Mesendoderm (in vitro differentiated cells): ENCODE measurements around the gene RPL10A.

Source experiments
- DNase-seq: peaks from one replicate; pipeline ENCODE4 v3.0.0; 2013
- H2AK5ac ChIP-seq: 2 replicates; pipeline ENCODE4 v1.6.1; 2013; ENCODE audit warnings: low read length, inconsistent platforms
- H2BK120ac ChIP-seq: 2 replicates; pipeline ENCODE4 v1.6.1; 2013; ENCODE audit warnings: low read depth, mild to moderate bottlenecking, low read length, moderate library complexity, mixed read lengths
- H2BK15ac ChIP-seq: replicated peaks from 2 replicates; pipeline ENCODE4 v1.6.1; 2013; ENCODE audit warnings: low read depth, mild to moderate bottlenecking, moderate library complexity
- H2BK5ac ChIP-seq: 2 replicates; pipeline ENCODE4 v1.6.1; 2013; ENCODE audit warnings: low read length, inconsistent platforms
- H3K18ac ChIP-seq: 2 replicates; pipeline ENCODE4 v1.6.1; 2013; ENCODE audit warnings: mild to moderate bottlenecking, low read length, mixed read lengths
- H3K23ac ChIP-seq: one replicate; pipeline ENCODE4 v1.6.1; 2013; ENCODE audit warnings: low read length
- H3K27ac ChIP-seq: 2 replicates; pipeline ENCODE4 v1.5.1; 2013; ENCODE audit warnings: low read depth, mild to moderate bottlenecking, inconsistent platforms, low read length, moderate library complexity
- H3K27me3 ChIP-seq: 2 replicates; pipeline ENCODE4 v1.6.1; 2013; ENCODE audit warnings: low read length, control low read depth, mild to moderate bottlenecking, inconsistent platforms; ENCODE audit not compliant: insufficient read depth, poor library complexity
- H3K36me3 ChIP-seq: 2 replicates; pipeline ENCODE4 v1.6.1; 2013; ENCODE audit warnings: low read length, inconsistent platforms; ENCODE audit not compliant: control insufficient read depth, insufficient read depth
- H3K4ac ChIP-seq: one replicate; pipeline ENCODE4 v1.6.1; 2013; ENCODE audit warnings: low read depth, mild to moderate bottlenecking, low read length, moderate library complexity
- H3K4me1 ChIP-seq: 2 replicates; pipeline ENCODE4 v1.6.1; 2013; ENCODE audit warnings: low read depth, low read length, inconsistent platforms; ENCODE audit not compliant: control insufficient read depth
- H3K4me2 ChIP-seq: 2 replicates; pipeline ENCODE4 v1.6.1; 2013; ENCODE audit warnings: low read length
- H3K4me3 ChIP-seq: 2 replicates; pipeline ENCODE4 v1.5.1; 2013; ENCODE audit warnings: mild to moderate bottlenecking, low read length
- H3K56ac ChIP-seq: one replicate; pipeline ENCODE4 v1.6.1; 2013; ENCODE audit warnings: low read length
- H3K79me1 ChIP-seq: 2 replicates; pipeline ENCODE4 v1.6.1; 2013; ENCODE audit warnings: low read length, inconsistent platforms
- H3K79me2 ChIP-seq: 2 replicates; pipeline ENCODE4 v1.6.1; 2013; ENCODE audit warnings: mild to moderate bottlenecking, low read length; ENCODE audit not compliant: control insufficient read depth, insufficient read depth
- H3K9ac ChIP-seq: 2 replicates; pipeline ENCODE4 v1.6.1; 2013; ENCODE audit warnings: low read length, inconsistent platforms
- H4K5ac ChIP-seq: one replicate; pipeline ENCODE4 v1.6.1; 2013; ENCODE audit warnings: low read length
- H4K8ac ChIP-seq: one replicate; pipeline ENCODE4 v1.6.1; 2013; ENCODE audit warnings: low read depth, mild to moderate bottlenecking, control low read depth, low read length, moderate library complexity
- WGBS: extraction: QIAGEN DNeasy Blood & Tissue Kit; methylation state at CpG from one replicate; pipeline ENCODE4 v1.1.7; 2013; ENCODE audit warnings: low lambda C conversion rate, missing lambda C conversion rate; ENCODE audit not compliant: insufficient coverage; ENCODE audit errors: extremely low coverage; 5-methylcytosine and 5-hydroxymethylcytosine counted together

The RPL10A gene

GRCh38 chr6:35461270-35461669, 6.9 kb upstream of the RPL10A start:
- H3K27me3 ChIP-seq: no peaks in the 10 kb centered on the region
- H3K4me1 ChIP-seq: no peaks in the 10 kb centered on the region
- H3K56ac ChIP-seq: no peak overlapping the region
- H3K18ac ChIP-seq: no peak overlapping the region
- H3K4me2 ChIP-seq: no peak overlapping the region
- H2AK5ac ChIP-seq: no peak overlapping the region
- H3K9ac ChIP-seq: no peak overlapping the region
- no peaks in the 10 kb centered on the region for H3K79me2 ChIP-seq
- no peak overlapping the region for H3K27ac ChIP-seq
- no peak overlapping the region for H2BK120ac ChIP-seq
- no peak overlapping the region for H3K23ac ChIP-seq
- DNase-seq: no peak
- no peaks in the 10 kb centered on the region for H3K79me1 ChIP-seq
- no CpG with 5 or more reads among the region's 3 CpGs for WGBS
- no peak overlapping the region for H4K5ac ChIP-seq
- H3K4me3 ChIP-seq: no peak overlapping the region
- H2BK15ac ChIP-seq: no peak overlapping the region
- no peak overlapping the region for H3K4ac ChIP-seq
- H3K36me3 ChIP-seq: peaks cover 2% of the 10 kb centered on the region
- H4K8ac ChIP-seq: no peak overlapping the region
- H2BK5ac ChIP-seq: no peak overlapping the region

GRCh38 chr6:35463292-35463691, 4.9 kb upstream of the RPL10A start:
- H2BK120ac ChIP-seq: no peak overlapping the region
- H3K9ac ChIP-seq: no peak overlapping the region
- no peaks in the 10 kb centered on the region for H3K79me1 ChIP-seq
- H3K4ac ChIP-seq: no peak overlapping the region
- H2AK5ac ChIP-seq: no peak overlapping the region
- no peak overlapping the region for H3K18ac ChIP-seq
- no peak overlapping the region for H3K23ac ChIP-seq
- no peak overlapping the region for H4K8ac ChIP-seq
- H3K36me3 ChIP-seq: peaks cover 4% of the 10 kb centered on the region
- no CpG with 5 or more reads among the region's 4 CpGs for WGBS
- no peak overlapping the region for H3K4me2 ChIP-seq
- no peak overlapping the region for H3K27ac ChIP-seq
- H3K27me3 ChIP-seq: no peaks in the 10 kb centered on the region
- no peak overlapping the region for H3K56ac ChIP-seq
- H2BK5ac ChIP-seq: no peak overlapping the region
- H2BK15ac ChIP-seq: no peak overlapping the region
- peaks cover 1% of the 10 kb centered on the region for H3K4me1 ChIP-seq
- no peak overlapping the region for H3K4me3 ChIP-seq
- H4K5ac ChIP-seq: no peak overlapping the region
- peaks cover under 1% of the 10 kb centered on the region for H3K79me2 ChIP-seq
- DNase-seq: no peak

DNA sequence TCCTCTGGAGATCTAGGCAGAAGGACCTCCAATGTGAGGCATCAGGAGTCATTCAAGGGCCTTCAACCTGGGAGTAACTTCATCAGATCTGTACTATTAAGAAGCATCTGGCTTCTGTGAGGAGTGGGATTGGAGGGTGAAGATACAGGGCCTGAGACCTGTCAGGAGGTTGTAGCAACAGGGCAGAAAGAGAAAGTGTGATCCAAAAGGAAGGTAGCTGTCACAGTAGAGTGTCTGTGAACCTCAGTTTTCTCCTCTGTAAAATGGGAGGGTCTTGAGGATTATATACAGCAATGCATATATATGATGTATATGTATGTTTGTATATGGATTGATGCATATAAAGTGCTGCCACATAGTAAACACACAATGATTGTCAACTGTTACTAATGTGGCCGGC, 2.6 kb upstream of the RPL10A start:
- Histone ChIP-seq H2BK15ac (no peak overlapping the region), H3K4me1 (peaks cover 2% of the 10 kb centered on the region), H3K4me3 (no peak overlapping the region), H3K79me2 (peaks cover 24% of the 10 kb centered on the region), H3K27me3 (no peaks in the 10 kb centered on the region), H3K36me3 (peaks cover 13% of the 10 kb centered on the region), H3K9ac (no peak overlapping the region), H2BK120ac (no peak overlapping the region), H3K56ac (no peak overlapping the region), H3K79me1 (peaks cover 2% of the 10 kb centered on the region), H3K27ac (no peak overlapping the region), H4K5ac (no peak overlapping the region), H4K8ac (no peak overlapping the region), H2AK5ac (no peak overlapping the region), H3K4ac (no peak overlapping the region), H3K18ac (no peak overlapping the region), H2BK5ac (no peak overlapping the region), H3K23ac (no peak overlapping the region), H3K4me2 (no peak overlapping the region)
- no peak for DNase-seq
- WGBS: no CpG with 5 or more reads among the region's 1 CpG

DNA sequence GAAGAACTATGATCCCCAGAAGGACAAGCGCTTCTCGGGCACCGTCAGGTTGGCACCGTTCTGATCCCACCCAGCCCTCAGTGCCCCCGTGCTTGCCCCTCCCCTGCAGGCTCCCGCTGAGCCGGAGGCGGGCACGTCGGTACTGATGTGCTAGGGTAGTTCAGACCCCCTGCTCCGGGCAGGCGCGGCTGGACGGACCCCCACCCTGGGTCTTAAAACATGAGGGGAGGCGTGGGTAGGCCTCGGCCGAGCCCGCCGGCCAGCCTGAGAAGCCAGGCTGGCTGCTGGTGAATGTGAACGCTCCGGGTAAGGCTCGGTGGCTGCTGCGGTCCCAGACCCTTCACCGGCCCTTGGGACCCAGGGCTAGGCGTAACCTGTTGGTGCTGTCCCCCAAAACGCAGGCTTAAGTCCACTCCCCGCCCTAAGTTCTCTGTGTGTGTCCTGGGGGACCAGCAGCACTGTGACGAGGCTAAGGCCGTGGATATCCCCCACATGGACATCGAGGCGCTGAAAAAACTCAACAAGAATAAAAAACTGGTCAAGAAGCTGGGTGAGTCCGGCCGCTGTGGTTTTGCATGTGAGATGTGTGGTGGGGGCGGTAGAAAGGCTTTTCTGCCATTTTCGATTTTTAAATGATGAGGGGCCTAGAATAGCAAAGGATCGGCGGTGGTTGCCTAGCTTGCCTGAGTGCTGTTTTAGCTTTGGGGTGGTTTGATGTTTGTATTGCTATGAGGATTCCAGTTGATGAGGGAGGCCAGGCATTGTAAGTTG, 964 bp downstream of the RPL10A start:
- Histone ChIP-seq H3K4ac (peak overlapping the region; percentile 48), H2AK5ac (peak overlapping the region; percentile 12), H3K36me3 (peaks cover 21% of the 10 kb centered on the region), H4K8ac (no peak overlapping the region), H2BK120ac (no peak overlapping the region), H3K27me3 (no peaks in the 10 kb centered on the region), H3K27ac (peak overlapping the region; percentile 89), H3K56ac (peak overlapping the region; percentile 95), H3K4me3 (peak overlapping the region; percentile 50), H2BK5ac (peak overlapping the region; percentile 8), H3K4me2 (peak overlapping the region; percentile 62), H3K79me2 (peaks cover 29% of the 10 kb centered on the region), H2BK15ac (no peak overlapping the region), H4K5ac (no peak overlapping the region), H3K18ac (peak overlapping the region; percentile 43), H3K23ac (peak overlapping the region; percentile 92), H3K4me1 (peaks cover 3% of the 10 kb centered on the region), H3K79me1 (peaks cover 5% of the 10 kb centered on the region), H3K9ac (peak overlapping the region; percentile 92)
- DNase-seq: no peak
- no CpG with 5 or more reads among the region's 37 CpGs for WGBS

DNA sequence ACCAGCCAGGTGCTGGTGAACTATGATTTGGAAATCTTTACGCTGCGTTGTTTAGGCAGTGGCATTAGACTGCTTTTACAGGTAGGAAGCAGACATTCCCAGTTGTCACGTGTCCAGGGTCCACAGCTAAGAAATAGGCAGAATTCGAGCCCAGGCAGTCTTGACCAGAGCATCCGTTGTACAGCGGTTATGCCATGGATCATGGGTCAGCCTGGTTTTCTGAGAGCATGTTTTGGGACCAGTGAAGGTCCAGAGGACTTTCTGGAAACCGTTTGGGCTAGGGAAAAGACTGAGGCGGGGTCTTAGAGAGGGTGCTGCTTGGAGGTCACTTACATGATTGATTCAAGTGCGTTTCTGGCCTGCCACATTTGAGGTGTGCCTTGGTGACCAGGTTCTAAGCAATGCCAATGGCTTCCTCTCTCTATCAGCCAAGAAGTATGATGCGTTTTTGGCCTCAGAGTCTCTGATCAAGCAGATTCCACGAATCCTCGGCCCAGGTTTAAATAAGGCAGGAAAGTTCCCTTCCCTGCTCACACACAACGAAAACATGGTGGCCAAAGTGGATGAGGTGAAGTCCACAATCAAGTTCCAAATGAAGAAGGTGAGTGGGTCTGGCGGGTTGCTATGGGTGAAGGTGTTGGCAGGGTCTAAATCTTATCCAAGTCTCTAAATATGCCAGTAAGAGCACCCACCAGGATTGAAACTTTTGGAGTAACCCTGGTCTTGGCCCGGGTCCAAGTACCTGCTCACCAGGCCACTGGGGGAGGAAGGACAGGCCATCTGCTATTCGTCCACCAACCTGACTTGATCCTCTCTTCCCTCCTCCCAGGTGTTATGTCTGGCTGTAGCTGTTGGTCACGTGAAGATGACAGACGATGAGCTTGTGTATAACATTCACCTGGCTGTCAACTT, 1.8 kb downstream of the RPL10A start:
- peak overlapping the region; percentile 89 for H3K27ac ChIP-seq
- H4K5ac ChIP-seq: no peak overlapping the region
- peak overlapping the region; percentile 92 for H3K9ac ChIP-seq
- peaks cover 5% of the 10 kb centered on the region for H3K79me1 ChIP-seq
- peaks cover 22% of the 10 kb centered on the region for H3K36me3 ChIP-seq
- no peak overlapping the region for H4K8ac ChIP-seq
- no peaks in the 10 kb centered on the region for H3K27me3 ChIP-seq
- peak overlapping the region; percentile 50 for H3K4me3 ChIP-seq
- no peak overlapping the region for H3K23ac ChIP-seq
- H3K4me1 ChIP-seq: peaks cover 3% of the 10 kb centered on the region
- H3K18ac ChIP-seq: no peak overlapping the region
- no CpG with 5 or more reads among the region's 18 CpGs for WGBS
- H2AK5ac ChIP-seq: no peak overlapping the region
- H3K4ac ChIP-seq: no peak overlapping the region
- no peak overlapping the region for H2BK120ac ChIP-seq
- peak overlapping the region; percentile 62 for H3K4me2 ChIP-seq
- peak overlapping the region; percentile 95 for H3K56ac ChIP-seq
- H3K79me2 ChIP-seq: peaks cover 29% of the 10 kb centered on the region
- DNase-seq: peak; percentile 45
- no peak overlapping the region for H2BK5ac ChIP-seq
- no peak overlapping the region for H2BK15ac ChIP-seq
